IPS-18a (cell line): ENCODE results near the gene DUSP7.

Experiments
- H3K27ac ChIP-seq: one replicate; pipeline ENCODE4 v1.5.1; 2013; ENCODE audit warnings: low read length
- H3K27me3 ChIP-seq: one replicate; pipeline ENCODE4 v1.6.1; 2013; ENCODE audit warnings: mild to moderate bottlenecking, low read length; ENCODE audit not compliant: control insufficient read depth, insufficient read depth
- H3K36me3 ChIP-seq: one replicate; pipeline ENCODE4 v1.6.1; 2013; ENCODE audit warnings: low read depth, low read length; ENCODE audit not compliant: control insufficient read depth
- H3K4me1 ChIP-seq: one replicate; pipeline ENCODE4 v1.6.1; 2013; ENCODE audit warnings: low read depth, low read length; ENCODE audit not compliant: control insufficient read depth
- H3K4me3 ChIP-seq: one replicate; pipeline ENCODE4 v1.5.1; 2013; ENCODE audit warnings: low read length
- H3K9ac ChIP-seq: one replicate; pipeline ENCODE4 v1.6.1; 2013; ENCODE audit warnings: mild to moderate bottlenecking, low read length, moderate library complexity
- H3K9me3 ChIP-seq: one replicate; pipeline ENCODE4 v1.6.1; 2013; ENCODE audit warnings: low read depth, low read length; ENCODE audit not compliant: control insufficient read depth

Gene DUSP7

DNA sequence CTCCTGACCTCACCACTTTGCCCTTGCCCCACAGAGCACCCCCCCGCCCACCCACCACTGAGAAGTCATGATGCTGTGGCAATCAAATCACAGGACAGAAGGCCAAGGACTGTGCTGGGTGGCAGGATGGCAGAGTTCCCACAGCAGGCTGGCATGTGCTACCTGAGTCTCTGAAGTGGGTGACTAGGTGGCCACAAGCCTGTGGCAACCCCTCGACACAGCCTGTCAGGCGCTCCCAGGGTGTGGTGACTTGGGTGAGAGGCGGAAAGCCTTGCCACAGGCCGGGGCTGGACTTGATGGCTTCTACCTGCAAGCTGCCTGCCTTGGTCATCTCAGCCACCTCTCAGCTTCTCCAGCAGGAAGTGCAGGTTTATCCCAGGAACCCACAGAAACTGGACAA is 15.6 kb upstream of the DUSP7 start:
- Histone ChIP-seq H3K36me3 (peaks cover 12% of the 10 kb centered on the region), H3K9me3 (no peaks in the 10 kb centered on the region), H3K27me3 (no peaks in the 10 kb centered on the region), H3K4me3 (no peak overlapping the region), H3K27ac (no peak overlapping the region), H3K4me1 (no peaks in the 10 kb centered on the region), H3K9ac (no peak overlapping the region)

DNA sequence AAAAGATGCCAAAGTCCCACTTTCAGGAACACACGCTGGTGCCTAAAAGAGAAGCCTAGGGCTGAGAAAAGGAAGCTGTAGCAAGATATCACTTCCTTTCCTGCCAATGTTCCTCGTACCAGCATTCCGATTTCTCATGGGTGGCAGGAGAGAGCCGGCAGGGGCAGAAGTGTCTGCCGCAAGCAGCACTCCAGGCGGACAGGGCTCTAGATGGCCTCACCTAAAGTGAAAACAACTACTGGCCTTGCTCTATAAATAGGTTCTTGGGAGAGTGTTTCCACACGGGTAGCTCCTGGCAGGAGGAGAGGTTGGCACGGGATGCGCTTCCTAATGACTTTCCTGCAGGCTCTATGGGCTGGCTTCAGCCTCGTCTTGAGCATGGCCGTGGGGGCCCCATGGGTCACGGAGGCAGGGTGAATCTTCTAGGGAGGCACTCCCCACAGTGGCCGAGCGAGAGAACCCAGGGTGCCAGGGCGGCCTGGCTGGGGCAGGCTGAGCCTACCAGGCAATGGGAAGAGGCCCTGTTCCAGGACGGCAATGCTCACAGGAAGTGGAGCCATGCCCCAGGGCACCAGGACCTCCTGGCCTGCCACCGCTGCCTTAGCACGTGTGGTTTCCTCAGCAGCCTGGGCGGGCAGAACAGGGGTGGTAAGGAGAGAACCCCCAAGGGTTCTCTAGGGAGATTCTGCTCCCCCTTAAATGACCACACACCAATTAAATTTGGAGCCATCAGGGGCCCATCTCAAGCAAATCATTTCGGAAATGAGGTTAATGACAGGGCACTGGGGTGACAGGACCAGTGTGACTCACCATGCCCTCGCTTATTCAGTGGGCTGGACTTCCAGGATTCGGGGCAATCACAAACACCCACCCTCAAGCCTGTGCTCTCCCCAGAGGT is 14.6 kb upstream of the DUSP7 start:
- Histone ChIP-seq H3K9ac (no peak overlapping the region), H3K4me1 (no peaks in the 10 kb centered on the region), H3K36me3 (peaks cover 12% of the 10 kb centered on the region), H3K27ac (no peak overlapping the region), H3K4me3 (no peak overlapping the region), H3K9me3 (no peaks in the 10 kb centered on the region), H3K27me3 (no peaks in the 10 kb centered on the region)

DNA sequence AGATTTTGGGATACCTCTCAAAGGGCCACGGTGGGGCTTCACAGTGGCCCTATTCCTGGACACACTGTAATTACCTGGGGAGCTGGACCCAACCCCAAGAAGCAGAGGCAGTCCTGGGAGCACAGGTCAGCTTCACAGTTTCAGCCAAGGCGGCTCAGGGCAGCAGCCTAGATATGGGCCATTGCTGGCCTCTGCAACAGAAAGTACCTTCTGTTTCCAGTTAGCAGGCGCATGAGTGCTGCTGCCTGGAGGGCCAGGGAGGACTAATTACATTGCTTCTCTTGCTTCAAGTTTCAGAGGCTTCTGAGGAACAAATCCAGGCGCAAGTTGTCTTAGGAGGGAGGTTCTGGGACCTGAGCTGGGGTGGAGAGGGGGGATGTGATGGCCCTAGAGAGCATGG is 13.5 kb upstream of the DUSP7 start:
- H3K9me3 ChIP-seq, result no peaks in the 10 kb centered on the region
- no peak overlapping the region for H3K27ac ChIP-seq
- H3K27me3 ChIP-seq, result no peaks in the 10 kb centered on the region
- peaks cover 5% of the 10 kb centered on the region for H3K36me3 ChIP-seq
- no peak overlapping the region for H3K4me3 ChIP-seq
- H3K4me1 ChIP-seq, result no peaks in the 10 kb centered on the region
- H3K9ac ChIP-seq, result no peak overlapping the region

DNA sequence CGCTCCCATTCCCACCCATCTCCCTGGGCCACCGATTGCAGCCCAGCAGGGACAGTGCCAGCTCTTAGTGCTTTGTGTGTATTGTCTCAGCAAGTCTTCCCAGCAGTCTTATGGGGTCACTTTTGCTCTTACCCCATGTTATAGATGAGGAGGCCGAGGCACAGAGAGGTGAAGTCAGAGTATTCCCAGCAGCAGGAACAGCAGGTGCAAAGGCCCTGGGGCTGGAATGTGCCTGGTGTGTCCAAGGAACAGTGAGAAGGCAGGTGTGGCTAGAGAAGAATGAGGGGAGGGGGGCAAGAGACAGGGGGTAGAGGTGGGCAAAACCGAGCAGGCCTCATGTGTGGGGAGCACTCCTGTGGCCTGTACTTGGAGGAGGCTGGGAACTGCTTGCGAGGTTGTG is 12.8 kb upstream of the DUSP7 start:
- Histone ChIP-seq H3K27ac (no peak overlapping the region), H3K9me3 (no peaks in the 10 kb centered on the region), H3K27me3 (no peaks in the 10 kb centered on the region), H3K36me3 (peaks cover 4% of the 10 kb centered on the region), H3K4me1 (no peaks in the 10 kb centered on the region), H3K4me3 (no peak overlapping the region), H3K9ac (no peak overlapping the region)

DNA sequence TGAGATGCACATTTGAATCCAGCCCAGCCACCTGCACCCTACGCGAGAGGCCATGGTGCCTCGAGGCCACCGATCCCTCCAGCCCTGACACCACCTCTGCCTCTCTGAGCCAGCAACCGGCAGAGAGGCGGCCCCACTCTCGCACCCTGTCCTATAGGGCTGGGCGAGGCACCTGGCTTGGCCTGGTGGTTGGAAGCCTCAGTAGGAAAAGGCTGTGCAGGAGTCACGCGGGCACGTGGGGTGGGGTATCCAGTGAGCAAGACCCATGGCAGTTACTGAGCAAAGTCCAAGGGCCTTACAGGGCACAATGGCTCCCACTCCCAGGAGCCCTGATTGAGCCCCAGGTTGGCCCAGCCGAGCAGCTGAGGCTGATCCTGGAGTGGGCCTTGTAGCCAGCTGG is 12.4 kb upstream of the DUSP7 start:
- Histone ChIP-seq H3K9ac (no peak overlapping the region), H3K4me3 (no peak overlapping the region), H3K4me1 (no peaks in the 10 kb centered on the region), H3K27ac (no peak overlapping the region), H3K9me3 (no peaks in the 10 kb centered on the region), H3K36me3 (peaks cover 3% of the 10 kb centered on the region), H3K27me3 (no peaks in the 10 kb centered on the region)

DNA sequence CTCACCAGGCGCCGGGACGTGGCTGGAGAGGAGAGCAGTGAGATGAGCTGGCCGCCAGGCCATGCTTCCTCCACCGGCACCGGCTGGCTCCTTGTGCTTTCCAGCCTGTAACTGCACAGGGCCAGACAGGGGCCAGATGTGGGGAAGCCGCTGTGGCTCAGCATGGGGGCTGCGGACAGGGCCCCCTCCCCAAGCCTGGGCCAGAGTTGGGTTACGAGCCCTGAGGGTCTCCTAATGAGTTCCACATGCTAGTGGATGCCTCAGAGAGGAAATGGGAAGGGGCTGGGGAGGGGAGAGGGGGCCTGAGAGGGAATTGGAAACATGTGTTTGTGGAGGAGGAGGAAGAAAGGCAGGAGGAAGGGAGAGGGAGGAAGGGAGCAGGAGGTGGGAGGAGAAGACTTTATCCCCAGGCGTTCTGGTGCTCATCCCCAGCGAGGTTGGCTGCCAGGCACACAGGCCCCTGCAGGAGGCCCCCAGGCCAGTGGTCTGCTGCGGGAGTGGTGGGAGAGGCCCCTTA is 11.7 kb upstream of the DUSP7 start:
- no peak overlapping the region for H3K9ac ChIP-seq
- no peak overlapping the region for H3K4me3 ChIP-seq
- no peaks in the 10 kb centered on the region for H3K4me1 ChIP-seq
- no peaks in the 10 kb centered on the region for H3K36me3 ChIP-seq
- no peaks in the 10 kb centered on the region for H3K9me3 ChIP-seq
- no peak overlapping the region for H3K27ac ChIP-seq
- no peaks in the 10 kb centered on the region for H3K27me3 ChIP-seq

DNA sequence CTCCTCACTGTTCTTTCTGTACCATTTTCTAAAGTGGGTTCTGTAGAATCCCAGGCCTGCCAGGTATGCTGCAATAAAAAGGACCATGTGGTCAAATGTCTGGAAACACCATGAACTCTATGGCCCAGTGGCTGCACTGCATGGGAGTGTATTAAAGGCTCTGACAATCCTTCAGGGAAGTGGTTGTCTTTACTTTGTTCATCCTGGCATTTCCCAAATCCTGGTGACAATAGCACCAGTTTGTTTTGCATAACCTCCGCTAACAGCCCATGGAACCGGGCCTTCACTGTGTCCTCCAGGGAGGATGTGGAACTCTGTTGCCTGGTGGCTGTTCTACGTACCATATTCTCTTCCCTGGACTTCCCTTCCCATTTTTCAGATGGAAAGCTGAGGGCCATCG is 11.2 kb upstream of the DUSP7 start:
- Histone ChIP-seq H3K4me3 (no peak overlapping the region), H3K4me1 (no peaks in the 10 kb centered on the region), H3K9ac (no peak overlapping the region), H3K27me3 (no peaks in the 10 kb centered on the region), H3K36me3 (no peaks in the 10 kb centered on the region), H3K9me3 (no peaks in the 10 kb centered on the region), H3K27ac (no peak overlapping the region)

DNA sequence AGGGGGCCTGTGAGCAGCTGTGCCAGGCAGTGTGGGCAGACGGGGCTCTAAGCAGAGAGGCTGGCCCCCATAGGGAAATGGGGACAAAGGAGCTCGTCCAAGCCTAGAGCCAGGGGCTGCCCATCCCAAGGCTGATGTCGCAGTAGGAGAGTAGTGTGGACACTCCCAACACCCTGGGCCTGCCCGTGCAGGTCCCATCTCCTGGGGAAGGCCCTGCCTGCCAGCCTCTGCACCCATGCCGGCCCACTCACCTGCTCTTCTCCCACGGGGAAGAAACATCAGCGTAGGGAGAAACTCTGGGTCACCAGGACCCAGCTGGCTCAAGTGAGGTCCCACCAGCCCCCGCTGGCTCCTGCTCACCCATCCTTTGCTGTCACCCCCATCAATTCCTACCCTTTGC is 10.7 kb upstream of the DUSP7 start:
- no peaks in the 10 kb centered on the region for H3K4me1 ChIP-seq
- H3K27ac ChIP-seq, result no peak overlapping the region
- H3K9me3 ChIP-seq, result no peaks in the 10 kb centered on the region
- H3K27me3 ChIP-seq, result no peaks in the 10 kb centered on the region
- no peaks in the 10 kb centered on the region for H3K36me3 ChIP-seq
- H3K4me3 ChIP-seq, result no peak overlapping the region
- no peak overlapping the region for H3K9ac ChIP-seq

DNA sequence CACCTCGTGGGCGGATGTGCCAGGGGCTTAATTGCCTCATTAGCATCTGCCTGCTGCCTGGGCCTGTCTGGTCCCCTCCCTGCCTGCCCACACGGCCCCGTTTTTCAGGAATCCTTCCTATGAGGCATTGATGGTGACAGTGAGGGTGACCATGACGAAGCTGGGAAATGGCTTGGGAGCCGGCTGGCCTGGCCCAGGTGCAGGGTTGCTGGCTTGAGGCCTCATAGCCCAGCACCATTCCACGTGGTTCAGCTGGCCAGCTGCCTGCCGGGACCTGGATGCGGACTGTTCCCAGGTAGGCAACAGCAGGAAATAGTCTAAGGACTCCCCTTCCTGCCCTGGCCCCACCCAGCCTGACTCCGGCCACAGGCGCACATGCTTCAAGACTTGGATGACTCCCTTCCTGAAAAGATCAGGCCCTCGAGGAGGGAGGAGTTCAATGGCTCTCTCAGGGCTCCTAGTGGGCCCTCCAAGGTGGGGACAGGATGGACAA is 8.9 kb upstream of the DUSP7 start:
- H3K36me3 ChIP-seq, result no peaks in the 10 kb centered on the region
- no peaks in the 10 kb centered on the region for H3K4me1 ChIP-seq
- H3K27ac ChIP-seq, result no peak overlapping the region
- no peaks in the 10 kb centered on the region for H3K9me3 ChIP-seq
- H3K4me3 ChIP-seq, result no peak overlapping the region
- H3K9ac ChIP-seq, result no peak overlapping the region
- H3K27me3 ChIP-seq, result no peaks in the 10 kb centered on the region

DNA sequence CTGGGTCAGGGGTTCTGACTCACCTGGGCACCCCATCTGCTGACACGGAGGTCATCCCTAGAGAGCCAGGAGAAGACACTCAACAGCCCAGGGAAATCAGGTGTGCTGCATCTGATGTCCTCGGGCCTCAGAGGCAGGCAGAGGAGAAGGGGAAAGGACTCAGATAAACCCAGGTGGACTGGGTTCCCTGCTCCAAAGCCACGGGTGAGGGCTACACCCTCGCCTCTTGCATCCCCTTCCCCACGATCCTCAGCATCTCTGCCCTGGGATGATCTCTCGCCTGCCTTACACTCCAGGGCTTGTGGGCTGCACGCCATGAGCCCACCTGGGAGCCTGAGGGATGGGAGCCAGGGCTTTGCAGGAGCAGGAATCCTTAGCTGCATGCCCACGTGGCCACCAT is 8.2 kb upstream of the DUSP7 start:
- Histone ChIP-seq H3K27me3 (no peaks in the 10 kb centered on the region), H3K4me1 (no peaks in the 10 kb centered on the region), H3K27ac (no peak overlapping the region), H3K9me3 (no peaks in the 10 kb centered on the region), H3K36me3 (no peaks in the 10 kb centered on the region), H3K9ac (no peak overlapping the region), H3K4me3 (no peak overlapping the region)

DNA sequence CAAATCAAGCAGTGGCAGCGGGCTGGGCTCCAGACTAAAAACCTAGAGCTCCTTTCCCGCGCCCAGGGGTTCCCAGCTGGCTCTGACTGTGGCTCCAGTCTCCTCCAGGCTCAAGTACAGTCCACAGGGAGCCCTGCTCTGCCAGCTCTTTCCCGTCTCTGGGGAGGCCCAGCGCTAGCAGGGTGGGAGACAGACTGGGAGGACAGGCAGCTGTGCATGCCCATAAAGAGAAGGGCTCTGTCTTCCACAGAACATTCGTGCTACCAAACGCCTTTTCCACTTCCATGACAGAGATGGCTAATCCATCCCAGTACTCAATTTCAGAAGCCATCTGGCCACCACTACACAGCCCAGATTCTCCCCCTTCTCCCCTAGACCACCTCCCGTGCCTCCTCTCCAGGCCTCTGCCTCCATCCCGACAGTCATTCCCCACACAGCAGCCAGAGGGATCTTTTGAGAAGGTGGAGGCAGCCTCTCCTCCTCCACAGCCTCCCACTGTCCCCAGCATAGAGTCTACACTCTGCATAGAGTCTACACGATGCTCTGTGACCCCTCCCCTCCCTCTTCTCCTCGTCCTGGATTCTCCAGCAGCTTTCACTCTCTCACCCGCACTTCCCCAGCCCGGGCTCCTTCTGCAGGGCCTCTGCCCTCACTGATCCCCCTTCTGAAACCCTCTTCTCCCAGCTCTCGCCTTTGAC is 6.8 kb upstream of the DUSP7 start:
- H3K27me3 ChIP-seq, result peaks cover 6% of the 10 kb centered on the region
- H3K27ac ChIP-seq, result no peak overlapping the region
- no peaks in the 10 kb centered on the region for H3K4me1 ChIP-seq
- H3K9ac ChIP-seq, result no peak overlapping the region
- no peaks in the 10 kb centered on the region for H3K36me3 ChIP-seq
- no peak overlapping the region for H3K4me3 ChIP-seq
- H3K9me3 ChIP-seq, result no peaks in the 10 kb centered on the region
